Measurements from ENCODE around the gene CHMP4A. TPM values are rescaled to one million over a fixed set of nuclear protein-coding genes. Genes with fewer than 3 reads are reported as not detected.

CHMP4A gene
- total and polyA plus RNA-seq, 2 of the 13 experiments (the other 11 are each of a cell fraction or from before 2014, with no cell fraction given): 83.6 to 113 TPM

GRCh38 chr14:24234095-24235005, 21.1 kb upstream of the CHMP4A start (continued):
- TF ChIP-seq LCORL (IDR thresholded peaks at IDR 0.05) (no peak), LCORL (CRISPR knock-in tag; IDR thresholded peaks at IDR 0.05) (0 out of 2 replicates have a peak, but pooled peaks have one; percentile 16), ZNF510 (CRISPR knock-in tag; IDR thresholded peaks at IDR 0.05; ENCODE audit: low read depth) (0 out of 2 replicates have a peak, but pooled peaks have one; percentile 38), ZNF17 (CRISPR knock-in tag; IDR thresholded peaks at IDR 0.05) (no peak), HNF4A (CRISPR knock-in tag; IDR thresholded peaks at IDR 0.05) (no peak), POLR2AphosphoS5 (IDR thresholded peaks at IDR 0.05; ENCODE audit: low read depth, low read length) (0 out of 2 replicates have a peak, but pooled peaks have one; percentile 17), TBX2 (CRISPR knock-in tag; IDR thresholded peaks at IDR 0.05; ENCODE audit: borderline replicate concordance) (no peak), ZNF740 (CRISPR knock-in tag; IDR thresholded peaks at IDR 0.05) (no peak), ZNF382 (CRISPR knock-in tag; IDR thresholded peaks at IDR 0.05; ENCODE audit: borderline replicate concordance) (no peak), STAT5B (CRISPR knock-in tag; IDR thresholded peaks at IDR 0.05) (no peak), ZFP36L1 (CRISPR knock-in tag; IDR thresholded peaks at IDR 0.05) (no peak), NKX3-1 (CRISPR knock-in tag; IDR thresholded peaks at IDR 0.05) (peak; percentile 13; the same call in 1 of the 2 replicates), XBP1 (CRISPR knock-in tag; IDR thresholded peaks at IDR 0.05) (no peak), CHD4 (IDR thresholded peaks at IDR 0.05; ENCODE audit: borderline replicate concordance, low read length) (no peak), SSRP1 (CRISPR knock-in tag; IDR thresholded peaks at IDR 0.05) (peak; percentile 69; the same call in 1 of the 2 replicates), RCOR2 (CRISPR knock-in tag; IDR thresholded peaks at IDR 0.05) (no peak), ZNF407 (CRISPR knock-in tag; IDR thresholded peaks at IDR 0.05; ENCODE audit: not compliant biosample characterization) (no peak), CAMTA2 (CRISPR knock-in tag; IDR thresholded peaks at IDR 0.05; ENCODE audit: borderline replicate concordance) (no peak), NFE2L2 (IDR thresholded peaks at IDR 0.05; ENCODE audit: low read length) (no peak), ZBTB8A (CRISPR knock-in tag; IDR thresholded peaks at IDR 0.05; ENCODE audit: borderline replicate concordance, low read depth) (no peak), BHLHE40 (IDR thresholded peaks at IDR 0.05; ENCODE audit: low read length) (no peak), CREB1 (IDR thresholded peaks at IDR 0.05) (no peak), CREB1 (CRISPR knock-in tag; IDR thresholded peaks at IDR 0.05) (no peak), NFKB2 (CRISPR knock-in tag; IDR thresholded peaks at IDR 0.05; ENCODE audit: borderline replicate concordance) (no peak)

All from HepG2 (cell line).